NCI-H748 (cell line): Measurements from ENCODE around the gene SLC16A7.

Experiments
- DNase-seq: peaks from one replicate; lab custom pipeline; 2025; ENCODE audit not compliant: unreplicated experiment; lab: John Stamatoyannopoulos, UW

Gene SLC16A7

GRCh38 chr12:59660921-59661597, 65.2 kb downstream of the SLC16A7 start:
- DNase-seq: no peak

- no peak for DNase-seq
Observed at GRCh38 chr12:59664495-59664894, 68.7 kb downstream of the SLC16A7 start.

- no peak for DNase-seq
Observed at GRCh38 chr12:59665701-59666100, 69.9 kb downstream of the SLC16A7 start.

DNA sequence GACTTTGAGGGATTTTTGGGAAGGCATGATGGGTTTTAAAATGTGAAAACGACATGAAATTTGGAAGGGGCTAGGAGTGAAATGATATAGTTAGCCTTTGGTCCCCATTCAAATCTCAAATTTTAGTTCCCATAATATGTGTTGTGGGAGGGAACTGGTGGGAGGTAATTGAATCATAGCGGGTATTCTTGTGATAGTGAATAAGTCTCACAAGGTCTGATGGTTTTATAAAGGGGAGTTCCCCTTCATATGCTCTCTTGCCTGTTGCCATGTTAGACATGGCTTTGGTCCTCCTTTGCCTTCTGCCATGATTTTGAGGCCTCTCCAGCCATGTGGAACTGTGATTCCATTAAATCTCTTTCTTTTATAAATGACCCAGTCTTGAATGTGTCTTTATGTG, 72.8 kb downstream of the SLC16A7 start:
- no peak for DNase-seq

DNA sequence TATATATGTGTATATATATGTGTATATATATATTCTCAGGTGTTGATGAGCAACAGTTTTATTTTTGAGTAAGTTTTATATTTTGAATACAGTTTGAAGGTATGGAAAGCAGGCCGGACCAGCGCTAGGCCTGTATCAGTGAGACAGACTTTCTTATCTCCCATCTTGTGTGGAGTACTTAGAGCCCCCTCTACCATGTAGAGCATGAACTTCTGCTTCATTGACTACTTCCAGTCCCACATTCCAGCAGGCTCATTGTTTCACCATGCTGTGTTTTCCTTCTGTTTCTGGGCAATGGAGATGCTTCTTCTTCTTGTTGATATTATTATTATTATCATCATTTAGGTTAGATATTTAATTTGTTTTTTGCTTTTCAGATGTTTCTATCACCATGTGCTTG, 76.4 kb downstream of the SLC16A7 start:
- DNase-seq: no peak

GRCh38 chr12:59675461-59675860, 79.6 kb downstream of the SLC16A7 start:
- no peak for DNase-seq

GRCh38 chr12:59677857-59678256, 82.0 kb downstream of the SLC16A7 start:
- no peak for DNase-seq

DNA sequence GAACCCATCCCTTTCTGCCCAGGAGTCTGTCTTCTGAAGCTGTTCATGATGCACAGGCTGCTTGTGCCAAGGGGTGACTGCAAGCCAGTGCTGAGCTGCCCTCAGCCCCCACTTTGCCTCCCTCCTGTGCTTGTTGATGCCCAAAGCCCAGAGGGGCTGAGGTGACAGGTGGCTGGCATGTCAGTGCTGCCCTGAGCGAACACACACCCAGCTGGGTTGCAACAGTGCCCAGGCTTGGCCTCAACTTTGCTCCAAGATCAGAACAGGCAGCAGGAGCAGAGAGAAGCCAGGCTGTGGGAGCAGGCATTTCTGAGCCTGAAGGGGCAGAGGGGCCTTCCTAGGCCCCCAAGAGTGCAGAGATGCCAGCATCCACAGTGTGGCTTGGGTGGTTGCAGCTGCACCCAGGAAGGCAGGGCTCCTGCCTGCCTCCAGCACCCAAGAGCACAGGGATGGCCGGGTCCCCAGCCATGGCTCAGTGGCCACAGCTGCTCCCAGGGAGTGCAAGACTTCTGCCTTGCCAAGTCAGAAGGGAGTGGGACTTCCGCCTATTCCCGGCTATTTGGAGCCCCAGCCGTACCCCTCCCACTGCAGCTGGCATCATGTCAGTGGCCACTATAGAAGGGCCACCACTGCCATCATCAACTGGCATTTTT, 83.1 kb downstream of the SLC16A7 start:
- DNase-seq: no peak

DNA sequence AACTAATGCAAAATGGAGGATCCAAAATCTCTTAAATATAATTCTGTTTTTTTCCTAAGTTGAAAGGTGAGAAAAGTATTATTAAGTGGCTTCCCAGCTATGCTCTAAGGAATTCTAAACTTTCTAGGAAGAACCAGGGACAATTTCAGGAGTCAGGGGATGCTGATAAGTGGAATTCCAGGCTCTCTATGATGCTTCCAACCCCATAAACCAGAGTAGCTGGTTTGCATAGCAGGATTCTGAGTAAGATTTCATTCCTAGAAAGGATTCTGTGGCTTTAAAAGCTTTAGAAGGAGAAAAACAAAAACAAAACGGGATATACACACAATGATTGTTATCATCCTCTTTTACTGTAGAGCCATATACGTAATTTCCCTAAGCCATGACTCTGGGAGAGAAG, 93.9 kb downstream of the SLC16A7 start:
- DNase-seq: no peak

DNA sequence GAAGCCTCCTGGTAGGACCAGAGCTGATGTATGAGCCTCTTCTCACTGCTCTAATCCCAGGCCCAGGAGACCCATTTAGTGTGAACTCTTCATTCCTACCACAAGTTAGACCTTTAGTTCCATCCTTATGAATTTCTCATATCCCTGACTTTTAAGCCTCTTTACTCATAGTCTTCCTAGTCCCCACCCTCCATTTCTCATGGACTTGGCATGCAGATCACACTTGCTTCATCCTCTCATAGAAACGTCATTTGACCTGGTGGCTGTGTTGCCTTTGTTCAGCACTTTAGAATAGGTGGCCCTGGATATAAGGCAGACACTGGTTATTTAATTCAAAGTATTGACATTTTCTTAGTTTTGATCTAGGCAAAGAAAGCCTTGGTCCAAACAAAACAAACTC, 99.5 kb downstream of the SLC16A7 start:
- DNase-seq: no peak

DNA sequence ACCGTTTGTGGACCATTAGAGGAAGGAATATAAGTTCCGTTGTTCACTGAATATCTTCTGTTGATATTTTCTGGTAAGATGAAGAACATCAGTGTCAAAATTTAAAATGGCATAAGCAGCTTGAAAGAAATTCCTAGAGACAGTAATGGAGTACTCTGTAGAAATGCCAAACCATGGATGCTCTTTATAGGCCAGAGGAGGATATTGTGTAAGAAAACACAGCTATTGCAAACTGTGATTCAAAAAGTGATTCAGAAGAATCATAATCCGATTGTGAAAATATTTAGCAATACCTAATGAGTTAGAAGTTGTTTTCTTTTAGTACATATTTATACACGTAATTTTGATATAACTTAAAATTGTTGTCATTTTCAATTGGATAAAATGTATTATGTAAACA, 102.8 kb downstream of the SLC16A7 start:
- no peak for DNase-seq

- DNase-seq: no peak
Observed at GRCh38 chr12:59699421-59700152, 103.8 kb downstream of the SLC16A7 start.

GRCh38 chr12:59700153-59700450, 104.3 kb downstream of the SLC16A7 start:
- DNase-seq: no peak

DNA sequence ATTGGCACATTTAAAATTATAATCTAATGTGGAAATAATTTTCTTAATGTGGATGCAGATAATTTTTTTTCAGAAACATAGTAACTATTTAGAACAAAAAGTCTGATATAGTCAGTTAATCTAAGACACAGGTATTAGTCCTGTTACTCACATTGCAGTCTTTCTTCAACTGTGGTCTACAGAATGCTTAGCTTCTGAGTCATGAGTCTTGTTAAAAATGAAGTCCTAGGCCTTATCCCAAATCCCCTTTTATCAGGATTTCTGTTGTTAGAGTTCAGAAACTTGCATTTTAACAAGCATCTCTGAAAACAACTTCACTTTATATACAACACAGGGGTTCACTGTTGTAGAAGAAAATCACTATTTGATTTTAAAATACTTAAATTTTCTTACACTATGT, 112.2 kb downstream of the SLC16A7 start:
- no peak for DNase-seq

DNA sequence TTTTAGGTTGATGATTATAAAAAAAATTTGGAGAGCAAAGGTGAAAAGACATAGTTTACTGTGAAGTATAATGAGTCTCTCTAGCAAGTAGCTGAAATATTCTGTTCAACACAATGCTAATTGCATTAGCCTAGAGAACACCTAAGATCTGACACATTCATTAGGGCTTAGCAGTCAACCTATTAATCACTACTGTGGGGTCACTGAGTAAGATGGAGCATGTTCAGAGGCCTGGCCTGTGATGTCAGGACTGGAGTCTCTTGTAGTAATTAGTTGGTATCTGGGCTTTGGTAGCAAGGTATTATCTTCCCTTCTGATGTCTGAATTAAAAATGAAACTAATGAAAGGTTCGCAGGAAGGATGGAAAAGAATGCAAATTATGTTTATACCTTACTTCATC, 112.7 kb downstream of the SLC16A7 start:
- no peak for DNase-seq

- DNase-seq: no peak
Observed at GRCh38 chr12:59710004-59710628, 114.3 kb downstream of the SLC16A7 start.

DNA sequence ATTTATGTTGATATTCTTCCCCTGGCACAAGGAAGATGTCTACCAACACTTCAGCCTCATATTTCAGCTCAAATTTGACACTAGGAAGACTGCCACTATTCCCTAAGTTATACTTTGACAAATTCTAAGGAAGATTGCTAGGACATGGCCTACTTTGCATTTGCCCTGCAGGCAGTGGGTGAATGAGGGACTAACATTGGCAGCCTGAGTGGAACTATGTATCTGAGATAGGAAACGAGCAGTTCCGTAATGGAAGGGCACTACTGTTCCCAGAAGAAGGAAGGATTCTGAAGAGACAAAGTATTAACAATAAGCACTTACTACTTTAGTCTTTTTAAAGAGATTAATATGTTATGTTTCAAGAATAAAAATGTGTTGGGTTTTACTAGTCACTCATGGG, 115.1 kb downstream of the SLC16A7 start:
- no peak for DNase-seq

- DNase-seq: no peak
Observed at GRCh38 chr12:59715434-59715833, 119.6 kb downstream of the SLC16A7 start.

- no peak for DNase-seq
Observed at GRCh38 chr12:59716043-59716442, 120.2 kb downstream of the SLC16A7 start.

GRCh38 chr12:59717436-59717835, 121.6 kb downstream of the SLC16A7 start:
- DNase-seq: no peak

- no peak for DNase-seq
Observed at GRCh38 chr12:59719701-59720100, 123.9 kb downstream of the SLC16A7 start.

DNA sequence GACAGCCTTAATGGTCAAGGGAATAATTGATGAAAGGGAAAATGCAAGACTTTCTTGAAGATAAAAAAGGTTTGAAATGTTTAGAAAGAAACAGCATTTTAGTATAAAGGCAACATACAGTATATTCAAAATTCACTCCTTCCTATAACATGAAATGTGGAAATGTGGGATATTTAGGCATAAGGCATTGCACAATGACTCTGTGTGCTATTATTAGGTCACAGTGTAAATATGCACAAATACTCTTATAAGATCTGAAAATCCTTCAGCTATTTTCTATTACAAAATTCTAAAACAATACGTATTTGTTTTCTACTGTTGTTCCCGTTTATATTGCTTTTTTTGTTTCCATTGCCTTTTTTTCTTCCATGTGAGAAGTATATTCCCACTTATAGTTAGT, 127.7 kb downstream of the SLC16A7 start:
- DNase-seq: no peak
